NT2/D1 (cell line): Measurements from ENCODE around the gene USP3.

Experiments
- SUZ12 ChIP-seq: IDR thresholded peaks from 2 replicates; pipeline ENCODE4 v1.6.1; 2011; ENCODE audit not compliant: insufficient read length, insufficient read depth; ENCODE audit errors: extremely low read depth
- YY1 ChIP-seq: IDR thresholded peaks from 2 replicates; pipeline ENCODE4 v1.6.1; 2011; ENCODE audit not compliant: insufficient read length, insufficient read depth

GRCh38 chr15:63609448-63609847, 105.1 kb downstream of the USP3 start:
- TF ChIP-seq YY1 (no peak), SUZ12 (no peak)
